ENCODE data around the gene AHCTF1.

Gene AHCTF1

DNA sequence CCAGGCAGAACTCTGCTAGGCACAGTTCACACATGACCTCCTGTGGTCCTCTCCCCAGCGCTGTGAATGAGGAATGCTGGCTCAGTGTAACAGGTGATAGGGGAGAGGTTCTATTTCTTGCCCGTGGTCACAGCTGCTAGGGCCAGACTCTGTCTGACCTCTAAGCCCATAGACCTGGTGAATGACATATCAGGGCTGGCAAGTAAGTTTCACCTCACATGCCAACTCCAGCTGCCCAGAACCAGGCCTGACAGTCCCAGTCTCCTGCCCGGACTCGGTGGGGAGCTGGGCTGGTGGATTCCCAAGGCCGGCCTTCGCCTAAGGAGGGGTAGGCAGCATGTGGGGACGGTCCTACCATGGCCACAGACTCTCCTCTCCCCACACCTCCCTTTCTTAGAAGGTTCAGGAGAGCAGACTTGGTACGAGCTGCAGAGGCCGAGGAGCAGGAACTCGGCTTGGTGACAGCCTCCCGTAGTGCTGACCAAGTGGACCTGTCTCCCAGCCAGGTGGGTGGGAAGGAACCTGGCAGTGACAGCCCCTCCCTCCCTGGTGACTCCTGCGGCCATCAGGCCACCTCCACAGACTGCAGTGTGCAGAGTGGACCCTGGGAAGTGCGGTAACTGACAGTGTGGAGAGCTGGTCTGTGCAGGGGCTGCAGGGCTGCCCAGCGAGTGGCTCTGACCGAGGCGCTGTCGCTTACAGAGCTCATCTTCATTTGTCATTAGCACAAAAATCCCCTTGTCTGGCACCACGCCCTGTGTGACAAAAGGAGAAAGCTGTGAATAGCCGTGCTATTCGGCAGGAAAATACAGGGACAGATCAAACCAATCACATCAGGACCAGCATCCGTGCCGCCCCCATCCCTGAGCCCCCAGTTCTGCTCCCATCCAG lies 132.9 kb downstream of the AHCTF1 start:
- no peak for DNase-seq

DNA sequence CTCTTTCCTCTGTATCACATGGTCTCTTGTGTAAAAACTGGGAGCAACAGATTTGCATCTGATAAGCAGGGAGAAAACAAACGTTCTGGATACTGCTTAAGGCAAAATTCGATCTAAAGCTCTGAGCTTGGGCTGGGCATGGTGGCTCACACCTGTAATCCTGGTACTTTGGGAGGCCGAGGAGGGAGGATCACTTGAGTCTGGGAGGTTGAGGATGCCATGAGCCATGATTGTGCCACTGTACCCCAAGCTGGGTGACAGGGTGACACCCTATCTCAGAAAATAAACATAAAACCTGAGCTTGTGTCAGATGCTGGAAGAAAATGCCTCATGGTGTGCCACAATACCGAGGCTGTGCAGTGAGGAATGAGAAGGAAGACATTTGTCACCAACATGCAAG lies 133.6 kb downstream of the AHCTF1 start:
- no peak for DNase-seq

DNA sequence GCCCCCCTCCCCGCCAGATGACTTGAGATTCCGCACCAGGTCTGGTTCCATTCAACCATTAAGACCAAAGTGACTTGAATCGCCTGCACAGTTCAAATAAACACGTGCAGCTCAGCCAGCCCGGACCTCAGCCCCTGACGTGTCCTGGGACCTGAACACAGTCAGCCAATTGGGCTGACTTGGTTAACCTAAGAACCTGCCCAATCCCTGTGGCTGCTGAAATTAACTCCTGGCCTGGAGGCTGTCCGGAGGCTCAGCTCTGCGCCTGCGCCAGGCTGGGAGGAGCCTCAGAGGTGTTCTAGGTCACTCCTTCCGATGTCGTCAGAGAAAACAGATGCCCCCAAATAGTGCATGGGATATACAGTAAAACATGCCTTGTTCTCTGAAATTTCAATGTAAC lies 134.2 kb downstream of the AHCTF1 start:
- no peak for DNase-seq

DNA sequence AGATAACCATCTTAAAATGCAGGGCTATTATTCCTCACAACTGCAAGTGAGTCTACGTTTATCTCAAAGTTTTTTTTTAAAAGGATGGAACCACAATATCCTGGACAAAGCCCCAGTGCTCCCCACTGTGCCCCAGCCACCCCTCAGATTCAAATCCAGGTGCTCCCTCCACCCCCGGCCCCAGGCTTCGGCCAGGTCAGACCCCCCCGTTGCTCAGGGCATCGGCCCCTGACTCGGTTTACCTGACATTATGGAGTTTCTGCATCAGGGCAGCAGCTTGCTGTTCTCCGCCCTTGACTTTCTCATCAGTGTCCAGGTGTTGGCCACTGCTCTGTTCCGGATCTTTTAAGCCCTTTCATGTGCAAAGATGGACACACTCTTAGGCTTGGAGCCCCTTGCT lies 134.6 kb downstream of the AHCTF1 start:
- DNase-seq = no peak

DNA sequence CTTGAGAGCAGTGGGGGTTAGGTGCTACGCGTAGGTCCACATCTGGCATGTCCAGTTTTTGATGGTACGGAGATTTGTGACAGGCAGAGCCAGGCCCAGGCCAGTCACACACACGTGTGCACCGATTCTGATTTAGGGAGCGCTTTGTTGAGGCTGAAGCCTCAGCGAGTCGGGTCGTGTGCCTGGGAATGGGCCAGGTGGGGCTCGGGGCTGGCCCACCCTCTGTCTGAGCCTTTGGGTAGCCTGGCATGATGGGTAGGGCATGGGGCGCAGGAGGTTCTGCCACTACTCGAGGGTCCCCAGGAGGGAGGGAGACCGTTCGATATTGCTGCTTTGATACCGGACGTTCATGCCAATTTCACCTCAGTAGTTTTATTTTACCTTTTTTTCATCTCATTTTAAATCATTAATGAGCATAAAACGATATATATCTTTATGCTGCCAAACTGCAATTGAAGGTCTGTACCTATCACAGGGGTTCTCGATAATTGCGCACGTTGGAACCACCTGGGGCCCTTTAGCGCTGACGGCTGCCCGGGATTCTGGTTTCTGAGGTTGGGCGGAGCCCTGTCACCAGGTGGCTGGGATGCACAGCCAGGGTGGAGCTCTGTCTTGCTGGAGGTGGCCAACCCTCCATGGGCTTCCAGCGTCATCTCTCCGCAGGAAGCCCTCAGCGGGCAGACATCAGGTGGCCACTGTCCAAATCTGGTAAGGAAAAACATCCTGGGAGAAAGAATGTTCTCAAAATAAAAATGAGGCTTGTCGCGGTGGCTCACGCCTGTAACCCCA lies 135.6 kb downstream of the AHCTF1 start:
- no peak for DNase-seq

DNA sequence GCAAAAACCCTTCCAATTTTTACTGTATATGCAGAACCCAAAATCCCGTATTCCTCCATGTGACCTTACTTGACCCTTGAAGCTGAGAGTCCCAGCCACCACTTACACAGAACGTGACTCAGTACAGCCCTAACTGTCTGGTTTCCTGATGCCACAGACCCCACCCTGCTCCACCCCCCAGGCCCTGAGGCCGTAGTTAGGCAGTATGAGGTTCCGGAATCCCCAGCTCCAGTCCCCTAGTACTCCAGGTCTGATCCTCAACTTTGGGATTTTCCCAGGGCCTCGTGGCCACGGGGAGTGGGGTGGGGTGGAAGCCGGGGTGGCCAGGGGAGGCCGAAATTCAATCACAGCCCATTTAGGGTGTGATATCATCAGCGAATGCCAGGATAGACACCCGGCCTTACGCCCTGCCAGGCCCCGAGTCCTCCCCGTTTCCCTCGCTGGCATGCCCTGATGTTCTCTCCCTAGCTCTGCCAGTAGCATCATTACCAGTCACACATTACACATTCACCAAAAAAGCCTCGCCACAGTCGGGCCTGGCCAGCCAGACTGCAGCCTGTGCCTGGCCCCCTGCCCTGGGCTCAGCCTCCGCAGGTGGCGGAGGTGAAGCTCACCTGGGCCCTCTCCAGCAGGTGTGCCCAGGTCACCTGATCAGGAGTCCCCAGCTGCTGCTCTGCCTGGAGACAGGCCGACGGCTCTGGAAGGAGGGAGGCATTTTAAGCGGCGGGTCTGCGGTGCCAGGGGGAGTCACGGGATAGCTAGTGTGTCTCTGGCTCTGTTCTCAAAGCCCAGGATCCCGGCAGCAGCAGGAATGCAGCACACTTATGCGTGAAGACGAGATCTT lies 136.7 kb downstream of the AHCTF1 start:
- no peak for DNase-seq

DNA sequence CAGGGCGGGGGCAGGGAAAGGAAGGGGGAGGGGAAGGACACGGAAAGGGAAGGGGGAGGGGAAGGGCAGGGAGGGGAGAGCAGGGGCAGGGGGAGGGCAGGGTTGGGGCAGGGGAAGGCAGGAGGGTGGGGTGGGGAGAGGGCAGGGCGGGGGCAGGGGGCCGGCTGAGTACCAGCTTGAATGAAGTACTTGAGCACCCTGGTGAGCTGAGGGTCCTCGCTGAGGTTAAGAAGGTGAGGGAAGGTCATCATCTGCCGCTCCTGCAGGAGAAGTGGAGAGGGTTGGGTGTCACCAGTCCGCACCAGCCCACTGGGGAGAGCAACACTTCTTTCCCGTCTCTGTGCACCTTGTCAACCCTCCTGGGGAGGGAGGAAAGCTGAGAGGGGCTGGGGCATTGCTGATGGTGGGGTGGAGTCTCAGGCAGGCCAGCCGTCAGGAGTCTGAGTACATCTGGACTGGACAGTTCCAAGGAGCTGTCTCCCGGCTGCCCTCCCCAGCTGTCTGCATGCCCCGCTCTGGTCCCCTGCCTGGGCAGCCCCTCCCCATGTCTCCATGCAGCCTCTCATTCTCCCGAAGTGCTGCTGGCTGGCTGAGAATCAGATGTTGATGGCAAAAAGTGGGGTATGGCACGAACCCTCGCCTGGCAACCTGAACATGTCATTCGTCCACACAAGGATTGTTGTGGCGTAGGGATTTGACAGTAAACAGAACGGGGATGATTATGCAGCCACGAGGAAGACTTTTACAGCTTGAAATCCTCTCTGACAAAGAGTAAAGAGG lies 137.5 kb downstream of the AHCTF1 start:
- DNase-seq = no peak

DNA sequence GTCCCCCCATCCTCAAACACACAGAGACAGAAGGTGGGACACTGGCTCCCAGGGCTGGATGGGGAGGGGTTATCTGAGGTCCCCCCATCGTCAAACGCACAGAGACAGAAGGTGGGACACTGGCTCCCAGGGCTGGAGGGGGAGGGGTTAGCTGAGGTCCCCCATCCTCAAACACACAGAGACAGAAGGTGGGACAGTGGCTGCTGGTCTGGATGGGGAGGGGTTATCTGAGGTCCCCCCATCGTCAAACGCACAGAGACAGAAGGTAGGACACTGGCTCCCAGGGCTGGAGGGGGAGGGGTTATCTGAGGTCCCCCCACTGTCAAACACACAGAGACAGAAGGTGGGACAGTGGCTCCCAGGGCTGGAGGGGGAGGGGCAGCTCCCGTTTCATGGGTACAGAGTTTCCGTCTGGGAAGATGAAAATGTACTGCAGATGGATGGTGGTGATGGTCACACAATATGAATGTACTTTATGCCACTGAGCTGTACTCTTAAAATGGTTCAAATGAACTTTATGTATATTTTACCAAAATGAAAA lies 138.3 kb downstream of the AHCTF1 start:
- DNase-seq = no peak

DNA sequence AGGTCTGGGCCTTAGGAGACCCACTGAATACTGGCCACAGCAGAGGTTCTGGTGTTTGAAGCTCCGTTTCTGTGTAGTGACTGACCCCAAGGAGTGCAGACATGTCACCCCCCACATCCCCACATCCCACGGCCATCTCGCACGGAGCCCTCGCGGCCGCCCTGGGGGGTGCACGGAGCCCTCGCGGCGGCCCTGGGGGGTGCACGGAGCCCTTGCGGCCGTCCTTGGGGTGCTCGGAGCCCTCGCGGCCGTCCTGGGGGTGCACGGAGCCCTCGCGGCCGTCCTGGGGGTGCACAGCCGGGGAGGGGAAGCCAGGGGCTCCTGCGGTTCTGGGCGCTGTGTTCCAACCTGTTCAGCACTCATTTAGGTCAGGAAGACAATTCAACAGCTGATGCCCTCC lies 139.1 kb downstream of the AHCTF1 start:
- no peak for DNase-seq

DNA sequence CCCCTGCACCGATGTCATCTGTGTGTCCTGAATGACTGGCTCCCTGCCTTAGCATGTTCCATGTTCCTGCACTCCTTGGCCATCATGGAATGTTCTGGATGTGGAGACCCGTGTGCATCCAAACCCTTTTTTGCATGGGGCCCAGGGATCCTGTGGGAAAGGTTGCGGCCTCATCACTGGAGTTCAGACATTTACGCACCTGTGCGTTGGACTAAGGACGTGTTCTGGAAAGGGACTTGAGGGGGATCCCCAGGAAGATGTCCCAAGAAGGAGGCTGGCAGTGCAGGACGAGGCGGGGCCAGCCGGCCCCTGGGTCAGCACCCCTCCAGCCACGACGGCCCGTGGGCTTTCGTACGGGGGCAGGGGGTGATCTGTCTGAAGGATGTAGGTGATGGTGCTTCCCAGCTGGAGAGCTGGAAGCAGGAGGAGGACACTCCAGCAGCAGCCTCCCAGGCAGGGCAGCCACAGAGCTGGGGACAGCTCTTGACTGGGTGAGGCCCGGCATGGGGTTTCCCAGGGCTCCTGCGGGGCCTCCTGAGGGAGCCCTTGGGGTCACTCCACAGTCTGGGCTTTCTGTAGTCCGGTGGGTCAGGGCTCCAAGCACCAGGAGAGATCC lies 140.3 kb downstream of the AHCTF1 start:
- DNase-seq = no peak

DNA sequence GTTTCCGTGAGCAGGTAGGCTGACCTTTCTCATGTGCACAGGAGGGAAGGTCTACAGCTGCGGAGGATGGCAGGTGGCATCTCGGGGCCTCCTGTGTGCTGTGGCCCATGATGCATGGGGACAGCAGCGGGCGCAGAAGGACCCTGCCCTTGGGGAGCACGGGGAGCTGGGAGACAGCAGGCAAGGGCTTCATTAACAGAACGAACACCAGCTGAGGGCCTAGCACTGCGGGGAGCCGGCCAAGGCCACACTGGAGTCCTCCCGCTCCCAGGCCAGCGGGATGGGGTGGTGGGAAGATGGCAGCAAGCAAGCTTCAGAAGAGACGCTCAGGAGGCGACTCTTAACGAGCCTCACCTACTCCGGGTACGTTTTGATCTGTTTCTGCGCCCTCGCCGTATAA lies 140.9 kb downstream of the AHCTF1 start:
- no peak for DNase-seq

DNA sequence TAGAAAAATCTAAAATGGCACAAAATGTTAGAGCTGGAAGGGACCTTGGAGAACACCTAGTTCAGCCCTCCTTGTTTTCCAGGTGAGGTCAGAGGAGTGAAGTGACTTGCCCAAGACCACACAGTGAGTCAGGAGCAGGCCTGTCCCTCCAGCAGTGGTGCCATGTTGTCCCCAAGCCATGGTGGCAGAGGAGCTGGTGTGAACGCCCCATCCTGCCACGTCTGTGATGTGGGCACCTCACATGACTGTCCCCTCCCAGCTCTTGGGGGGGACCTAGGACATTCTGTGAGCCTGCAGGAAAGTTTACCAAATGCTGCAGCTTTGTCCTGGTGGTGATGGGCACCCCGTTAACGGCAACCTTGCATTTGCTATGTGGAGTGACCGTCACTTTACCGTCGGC lies 141.4 kb downstream of the AHCTF1 start:
- DNase-seq = no peak

DNA sequence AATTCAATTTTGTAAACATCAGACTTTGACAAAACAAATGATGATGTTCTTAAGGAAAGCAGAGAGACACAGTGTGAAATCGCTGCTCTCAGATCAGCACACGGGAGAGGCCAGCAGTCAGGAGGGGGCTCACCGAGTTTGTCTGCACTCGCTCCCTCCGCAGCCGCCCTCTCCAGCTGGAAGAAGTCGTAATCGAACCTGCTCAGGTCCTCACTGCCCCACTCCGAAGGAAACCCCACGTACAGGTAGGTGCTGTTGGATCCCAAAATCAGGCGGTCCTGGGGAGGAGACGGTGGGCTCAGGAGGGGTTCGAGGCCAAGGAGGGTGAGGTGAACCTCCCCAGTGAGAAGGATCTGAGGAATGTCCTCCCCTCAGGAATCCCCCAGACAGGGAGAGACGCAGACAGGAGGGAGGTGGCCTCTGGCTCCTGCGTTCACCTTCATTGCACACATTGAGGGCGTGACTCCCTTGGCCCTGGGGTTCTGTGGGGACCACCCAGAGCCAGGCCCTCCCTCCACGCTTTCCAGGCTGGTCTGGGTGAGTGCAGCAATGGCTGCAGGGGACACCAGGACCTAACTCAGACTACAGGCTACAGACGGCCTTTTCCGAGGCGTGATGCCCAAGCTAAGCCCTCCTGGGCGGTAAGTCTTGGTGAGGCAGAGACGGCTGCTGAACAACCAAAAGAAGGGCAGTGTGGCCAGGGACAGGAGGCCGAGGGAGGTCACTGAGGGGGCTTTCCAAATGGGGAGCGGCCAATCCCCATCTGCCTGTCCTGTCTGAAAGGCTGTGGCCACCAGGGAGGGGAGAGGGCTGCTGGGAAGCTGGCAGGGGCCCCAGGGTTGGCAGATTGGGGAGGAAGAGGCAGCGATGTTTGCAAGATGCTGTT lies 142.1 kb downstream of the AHCTF1 start:
- DNase-seq = no peak
